ENCODE measurements around the gene FBXL2.
A peak's percentile ranks its signal among the peaks of the same experiment; 100 is the strongest.

FBXL2 gene, protein sequence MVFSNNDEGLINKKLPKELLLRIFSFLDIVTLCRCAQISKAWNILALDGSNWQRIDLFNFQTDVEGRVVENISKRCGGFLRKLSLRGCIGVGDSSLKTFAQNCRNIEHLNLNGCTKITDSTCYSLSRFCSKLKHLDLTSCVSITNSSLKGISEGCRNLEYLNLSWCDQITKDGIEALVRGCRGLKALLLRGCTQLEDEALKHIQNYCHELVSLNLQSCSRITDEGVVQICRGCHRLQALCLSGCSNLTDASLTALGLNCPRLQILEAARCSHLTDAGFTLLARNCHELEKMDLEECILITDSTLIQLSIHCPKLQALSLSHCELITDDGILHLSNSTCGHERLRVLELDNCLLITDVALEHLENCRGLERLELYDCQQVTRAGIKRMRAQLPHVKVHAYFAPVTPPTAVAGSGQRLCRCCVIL

DNA sequence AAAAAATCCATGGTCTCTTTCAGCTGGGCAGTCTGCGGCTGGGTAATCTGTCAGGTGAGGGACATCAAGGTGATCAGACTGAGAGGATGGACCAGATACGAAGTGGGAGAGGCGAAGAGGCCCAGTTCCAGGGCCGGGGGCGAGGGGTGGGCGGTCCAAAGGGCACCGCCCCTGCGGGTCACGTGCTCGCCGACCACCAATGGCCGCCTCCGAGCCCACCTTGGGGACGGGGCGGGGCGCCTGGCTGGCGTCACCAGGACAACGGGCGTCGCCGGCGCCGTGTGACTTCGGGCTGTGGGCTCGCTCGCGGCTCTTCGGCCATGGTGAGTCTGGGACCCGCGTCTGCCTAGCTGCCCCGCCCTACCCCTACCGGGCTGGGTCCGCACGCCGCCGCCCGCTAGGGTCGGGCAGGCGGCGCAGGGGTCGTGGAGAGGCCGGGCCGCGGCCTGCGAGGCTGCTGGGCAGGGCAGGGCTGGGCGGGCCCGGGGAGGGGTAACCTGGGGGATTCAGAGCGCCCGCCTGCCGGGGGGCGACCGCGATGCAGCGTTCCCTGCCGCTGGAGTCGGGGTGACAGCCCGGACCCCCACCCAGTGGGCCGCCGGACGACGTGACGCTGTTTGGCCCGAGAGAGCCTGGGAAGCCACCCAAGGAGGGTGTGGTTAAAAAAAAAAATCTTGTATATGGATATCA, at the start of gene FBXL2:
Gene FBXL2, plus strand, starts transcription at position 250 of the 690 bp plus-strand sequence. Its CDS starts 71 bp downstream, at position 321.
- Mint-ChIP-seq H3K27ac (no peak within 1 kb of the TSS), H3K4me1 (ENCODE audit: low read depth) (peaks cover 1% of the 10 kb centered on the region), H3K27me3 (ENCODE audit: low read depth) (peaks cover 39% of the 10 kb centered on the region), H3K9me3 (no peaks in the 10 kb centered on the region), H3K4me3 (peak within 1 kb of the TSS; percentile 49), H3K36me3 (ENCODE audit: low read depth) (no peaks in the 10 kb centered on the region)

DNA sequence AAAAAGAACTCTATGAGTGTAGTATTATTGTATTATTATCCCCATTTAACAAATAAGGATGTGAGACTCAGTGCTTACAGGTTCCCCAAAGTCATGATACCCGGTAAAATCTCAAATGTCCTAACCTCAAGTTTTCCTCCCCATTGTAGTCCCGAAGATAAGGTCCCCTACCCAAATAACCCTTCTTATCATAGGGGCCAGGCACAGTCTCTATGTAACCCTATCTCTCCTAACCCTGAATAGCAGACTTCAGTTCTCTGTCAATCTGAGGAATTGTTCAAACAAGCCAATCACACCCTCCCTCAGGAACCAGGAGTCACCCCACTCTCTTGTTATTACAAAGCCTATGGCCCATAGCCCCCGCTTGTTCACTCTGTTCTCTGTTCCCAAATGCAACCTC, 48.2 kb upstream of the FBXL2 start:
- Mint-ChIP-seq H3K4me3 (no peak overlapping the region), H3K36me3 (ENCODE audit: low read depth) (no peaks in the 10 kb centered on the region), H3K27me3 (ENCODE audit: low read depth) (no peaks in the 10 kb centered on the region), H3K4me1 (ENCODE audit: low read depth) (no peaks in the 10 kb centered on the region), H3K9me3 (no peaks in the 10 kb centered on the region), H3K27ac (no peak overlapping the region)

DNA sequence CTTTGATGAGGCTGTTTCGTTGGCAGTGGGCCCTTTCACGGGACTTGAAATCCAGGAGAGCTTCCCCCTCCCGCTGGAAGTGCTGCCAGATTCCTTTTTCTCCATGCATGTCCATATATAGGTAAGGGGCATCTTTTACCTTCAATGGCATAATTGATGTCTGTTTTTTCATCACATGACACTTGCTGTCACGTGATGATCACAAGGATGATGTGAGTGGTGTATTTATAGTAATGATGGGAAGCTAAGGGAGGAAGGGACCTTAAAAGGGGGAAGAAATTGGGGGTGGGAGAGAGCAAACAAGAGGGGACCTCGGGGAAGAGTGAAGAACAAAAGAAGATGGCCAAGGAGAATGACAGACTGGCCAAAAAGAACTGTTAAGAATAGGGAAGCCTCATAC, 47.3 kb upstream of the FBXL2 start:
- H3K4me1 Mint-ChIP-seq (ENCODE audit: low read depth) = no peaks in the 10 kb centered on the region
- no peak overlapping the region for H3K27ac Mint-ChIP-seq
- H3K4me3 Mint-ChIP-seq = no peak overlapping the region

DNA sequence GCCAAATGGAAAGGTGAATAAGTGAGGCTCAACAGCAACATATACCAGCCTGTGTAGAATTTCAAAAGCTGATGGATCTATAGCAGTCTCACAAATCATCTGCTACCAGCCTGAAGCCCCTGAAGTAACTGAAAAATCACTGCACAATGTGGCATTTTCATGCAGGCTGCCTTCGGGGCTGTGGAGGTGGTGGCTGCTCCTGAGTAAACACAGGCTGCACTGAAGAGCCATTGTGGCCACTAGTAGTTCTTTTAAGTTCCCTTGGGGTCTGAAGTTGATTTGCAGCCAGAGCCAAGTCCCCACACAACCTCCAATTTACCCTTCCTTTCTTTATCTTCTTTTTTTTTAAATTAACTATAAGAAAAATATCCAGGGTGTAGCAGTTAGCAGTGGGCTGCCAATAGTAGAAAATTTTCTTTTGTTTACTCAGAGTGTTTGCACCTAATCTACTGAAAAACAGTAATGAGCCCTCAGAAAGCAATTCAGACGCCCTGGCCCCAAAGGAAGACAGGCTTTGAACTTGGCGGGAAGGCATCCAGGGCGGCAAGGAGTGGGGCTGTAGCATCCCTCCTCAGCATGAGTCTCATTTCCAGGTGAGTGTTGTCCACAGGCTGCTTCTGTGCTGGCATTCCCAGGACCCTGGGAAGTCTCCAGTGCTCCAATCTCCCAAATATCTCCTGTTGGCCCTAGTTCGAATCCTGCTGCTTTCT, 45.3 kb upstream of the FBXL2 start:
- H3K4me1 Mint-ChIP-seq (ENCODE audit: low read depth) = no peaks in the 10 kb centered on the region

More for the DNA sequence above, 47.3 kb upstream of the FBXL2 start:
- Mint-ChIP-seq H3K9me3 (no peaks in the 10 kb centered on the region), H3K36me3 (ENCODE audit: low read depth) (no peaks in the 10 kb centered on the region), H3K27me3 (ENCODE audit: low read depth) (no peaks in the 10 kb centered on the region)

DNA sequence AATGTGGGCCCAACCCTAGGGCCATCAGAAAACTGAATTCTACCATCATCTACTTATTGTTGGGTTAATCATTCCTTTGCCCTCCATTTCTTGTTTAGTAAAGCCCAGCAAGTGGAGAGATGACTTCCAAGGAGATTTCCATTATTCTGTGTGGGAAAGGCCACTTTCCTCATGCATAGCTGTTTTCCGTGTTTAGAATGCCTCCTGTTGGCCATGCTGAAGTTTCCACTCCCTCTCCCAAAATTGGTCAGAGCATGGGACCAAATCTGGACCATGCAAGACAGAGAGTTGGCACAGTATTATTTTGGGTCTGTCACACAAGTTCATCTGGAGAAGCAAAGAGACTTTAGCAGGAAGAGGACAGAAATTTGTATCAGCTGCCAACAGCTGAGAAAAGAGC, 43.4 kb upstream of the FBXL2 start:
- Mint-ChIP-seq H3K27ac (no peak overlapping the region), H3K36me3 (ENCODE audit: low read depth) (no peaks in the 10 kb centered on the region), H3K4me1 (ENCODE audit: low read depth) (no peaks in the 10 kb centered on the region), H3K27me3 (ENCODE audit: low read depth) (no peaks in the 10 kb centered on the region), H3K9me3 (no peaks in the 10 kb centered on the region), H3K4me3 (no peak overlapping the region)

More for the DNA sequence above, 45.3 kb upstream of the FBXL2 start:
- H3K36me3 Mint-ChIP-seq (ENCODE audit: low read depth) = no peaks in the 10 kb centered on the region
- H3K27ac Mint-ChIP-seq = no peak overlapping the region
- no peaks in the 10 kb centered on the region for H3K9me3 Mint-ChIP-seq
- H3K27me3 Mint-ChIP-seq (ENCODE audit: low read depth) = no peaks in the 10 kb centered on the region
- no peak overlapping the region for H3K4me3 Mint-ChIP-seq

DNA sequence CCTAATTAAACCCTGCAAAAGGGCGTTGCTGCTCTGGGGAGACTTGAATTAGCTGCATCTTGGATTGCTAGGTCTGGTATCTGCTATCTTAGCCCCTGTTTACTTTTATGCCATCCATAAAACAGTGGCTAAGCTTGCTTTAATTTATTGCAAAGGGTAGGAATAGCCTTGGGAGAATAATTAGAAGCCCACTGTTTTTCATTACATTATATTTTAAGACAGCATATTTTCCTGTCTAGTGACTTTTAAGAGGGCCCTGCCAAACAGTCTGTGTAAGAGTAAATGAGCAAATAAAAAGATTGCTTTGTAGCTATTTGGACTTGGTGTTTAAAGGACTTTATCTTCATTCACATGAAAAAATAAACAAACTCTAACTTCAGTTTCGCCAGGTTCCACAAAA, 41.2 kb upstream of the FBXL2 start:
- Mint-ChIP-seq H3K9me3 (no peaks in the 10 kb centered on the region), H3K27ac (no peak overlapping the region), H3K4me3 (no peak overlapping the region), H3K36me3 (ENCODE audit: low read depth) (no peaks in the 10 kb centered on the region), H3K27me3 (ENCODE audit: low read depth) (peaks cover 15% of the 10 kb centered on the region), H3K4me1 (ENCODE audit: low read depth) (no peaks in the 10 kb centered on the region)

DNA sequence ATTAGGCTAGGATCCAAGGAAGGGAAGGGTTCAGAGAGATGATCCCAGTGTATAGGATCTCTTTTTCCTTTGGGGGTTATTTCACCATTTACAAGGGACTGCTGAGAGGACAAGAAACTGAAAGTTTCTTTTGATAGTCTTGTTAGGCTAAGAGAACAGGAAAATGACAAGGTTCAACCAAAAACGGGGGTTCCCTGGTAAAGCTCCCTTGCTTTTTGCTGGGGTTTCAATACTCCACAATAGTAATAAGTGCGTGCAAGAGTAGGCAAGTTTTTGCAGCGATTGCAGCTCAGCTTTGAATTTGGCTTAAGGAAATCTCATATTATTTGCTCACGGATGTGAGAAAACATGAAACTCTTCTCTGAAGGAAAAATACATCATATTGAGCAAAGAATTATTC, 39.8 kb upstream of the FBXL2 start:
- Mint-ChIP-seq H3K36me3 (ENCODE audit: low read depth) (no peaks in the 10 kb centered on the region), H3K4me1 (ENCODE audit: low read depth) (no peaks in the 10 kb centered on the region), H3K27me3 (ENCODE audit: low read depth) (peaks cover 24% of the 10 kb centered on the region), H3K9me3 (no peaks in the 10 kb centered on the region), H3K27ac (no peak overlapping the region), H3K4me3 (no peak overlapping the region)

DNA sequence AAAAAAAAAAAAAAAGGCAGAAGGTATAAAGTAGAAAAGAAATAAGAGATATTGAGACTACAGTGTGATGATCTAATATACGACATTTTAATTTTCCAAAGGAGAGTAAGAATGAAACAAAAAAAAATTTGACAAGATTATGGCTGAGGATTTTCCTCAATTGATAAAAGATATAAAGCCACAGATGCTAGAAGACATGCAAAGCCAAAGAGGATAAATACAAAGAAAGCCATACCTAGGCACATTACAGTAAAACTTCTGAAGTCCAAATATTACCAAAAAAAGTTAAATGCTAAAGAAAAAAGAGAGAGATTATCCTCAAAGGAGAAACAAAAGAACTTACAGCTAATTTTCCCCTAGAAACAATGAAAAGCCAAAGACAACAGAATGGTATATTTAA, 38.3 kb upstream of the FBXL2 start:
- no peaks in the 10 kb centered on the region for H3K36me3 Mint-ChIP-seq (ENCODE audit: low read depth)
- no peak overlapping the region for H3K4me3 Mint-ChIP-seq
- H3K9me3 Mint-ChIP-seq = no peaks in the 10 kb centered on the region
- no peak overlapping the region for H3K27ac Mint-ChIP-seq
- peaks cover 38% of the 10 kb centered on the region for H3K27me3 Mint-ChIP-seq (ENCODE audit: low read depth)
- H3K4me1 Mint-ChIP-seq (ENCODE audit: low read depth) = no peaks in the 10 kb centered on the region

DNA sequence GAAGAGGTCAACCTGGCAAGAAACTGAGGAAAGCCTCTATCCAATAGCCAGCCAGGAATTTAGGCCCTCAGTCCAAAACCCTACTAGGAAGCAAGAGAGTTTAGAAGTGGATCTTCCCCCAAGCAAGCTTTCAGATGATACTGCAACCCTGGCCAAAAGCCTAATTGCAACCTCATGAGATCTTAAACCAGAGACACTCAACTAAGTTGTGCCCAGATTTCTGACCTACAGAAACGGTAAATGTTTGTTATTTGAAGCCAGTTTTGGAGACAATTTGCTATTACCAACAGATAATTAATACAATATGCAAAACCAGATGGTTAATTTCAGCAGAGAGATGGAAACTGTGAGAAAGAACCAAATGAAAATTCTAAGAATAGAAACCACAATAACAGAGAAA, 37.0 kb upstream of the FBXL2 start:
- Mint-ChIP-seq H3K36me3 (ENCODE audit: low read depth) (no peaks in the 10 kb centered on the region), H3K4me1 (ENCODE audit: low read depth) (no peaks in the 10 kb centered on the region), H3K9me3 (no peaks in the 10 kb centered on the region), H3K4me3 (no peak overlapping the region), H3K27me3 (ENCODE audit: low read depth) (peaks cover 39% of the 10 kb centered on the region), H3K27ac (no peak overlapping the region)

DNA sequence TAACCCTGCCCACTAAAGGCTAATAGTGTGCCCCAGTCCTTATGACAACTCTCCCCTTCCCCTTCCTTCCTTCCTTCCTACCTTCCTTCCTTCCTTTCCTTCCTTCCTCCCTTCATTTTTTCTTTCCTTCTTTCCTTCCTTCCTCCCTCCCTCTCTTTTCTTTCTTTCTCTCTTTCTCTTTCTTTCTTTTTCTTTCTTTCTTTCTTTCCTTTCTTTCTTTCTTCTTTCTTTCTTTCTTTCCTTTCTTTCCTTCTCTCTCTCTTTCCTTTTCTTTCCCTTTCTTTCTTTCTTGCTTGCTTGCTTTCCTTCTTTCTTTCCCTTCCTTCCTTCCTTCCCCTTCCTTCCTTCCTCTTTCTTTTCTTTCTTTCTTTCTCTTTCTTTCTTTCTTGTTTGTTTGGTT, 30.5 kb upstream of the FBXL2 start:
- H3K36me3 Mint-ChIP-seq (ENCODE audit: low read depth) = no peaks in the 10 kb centered on the region
- peaks cover 32% of the 10 kb centered on the region for H3K27me3 Mint-ChIP-seq (ENCODE audit: low read depth)
- H3K9me3 Mint-ChIP-seq = no peaks in the 10 kb centered on the region
- no peak overlapping the region for H3K27ac Mint-ChIP-seq
- no peak overlapping the region for H3K4me3 Mint-ChIP-seq
- H3K4me1 Mint-ChIP-seq (ENCODE audit: low read depth) = no peaks in the 10 kb centered on the region

DNA sequence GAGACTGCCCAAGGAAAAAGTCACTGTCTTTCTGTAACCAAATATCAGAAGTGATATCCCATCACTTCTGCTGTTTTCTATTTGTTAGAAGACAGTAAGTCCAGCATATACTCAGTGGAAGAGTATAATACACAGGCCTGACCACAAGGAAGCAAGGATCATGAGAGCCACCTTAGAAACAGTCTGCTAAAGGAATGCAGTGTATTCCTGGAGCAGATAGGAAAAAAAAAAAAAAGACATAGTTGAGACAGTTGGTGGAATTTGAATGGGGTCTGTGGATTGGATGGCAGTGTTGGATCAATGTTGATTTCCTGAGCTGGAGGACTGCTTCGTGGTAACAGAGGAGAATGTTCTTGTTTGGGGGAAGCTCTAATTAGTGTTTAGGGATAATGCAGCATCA, 26.5 kb upstream of the FBXL2 start:
- H3K27ac Mint-ChIP-seq = no peak overlapping the region
- H3K4me3 Mint-ChIP-seq = no peak overlapping the region
- no peaks in the 10 kb centered on the region for H3K36me3 Mint-ChIP-seq (ENCODE audit: low read depth)
- no peaks in the 10 kb centered on the region for H3K4me1 Mint-ChIP-seq (ENCODE audit: low read depth)
- H3K27me3 Mint-ChIP-seq (ENCODE audit: low read depth) = peaks cover 15% of the 10 kb centered on the region
- no peaks in the 10 kb centered on the region for H3K9me3 Mint-ChIP-seq

DNA sequence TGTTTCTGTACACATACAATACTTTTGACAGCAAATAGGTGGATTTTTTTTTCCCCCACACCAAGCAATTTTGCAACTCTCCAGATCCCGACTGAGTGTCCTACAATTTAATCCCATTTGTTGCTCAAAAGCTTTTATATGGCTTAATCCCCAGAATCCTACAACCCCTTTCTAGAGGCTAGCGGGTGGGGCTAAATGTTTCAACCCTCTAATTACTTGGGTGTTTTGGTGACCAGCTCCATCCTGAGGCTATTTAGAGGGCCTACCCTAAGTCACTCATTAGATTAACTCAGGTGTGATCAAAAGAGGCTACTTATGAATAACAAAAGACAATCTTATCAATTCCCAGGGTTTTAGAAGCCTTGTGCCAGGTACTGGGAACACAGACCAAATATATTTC, 21.0 kb upstream of the FBXL2 start:
- Mint-ChIP-seq H3K9me3 (no peaks in the 10 kb centered on the region), H3K4me3 (no peak overlapping the region), H3K4me1 (ENCODE audit: low read depth) (no peaks in the 10 kb centered on the region), H3K36me3 (ENCODE audit: low read depth) (no peaks in the 10 kb centered on the region), H3K27me3 (ENCODE audit: low read depth) (peaks cover 6% of the 10 kb centered on the region), H3K27ac (no peak overlapping the region)

DNA sequence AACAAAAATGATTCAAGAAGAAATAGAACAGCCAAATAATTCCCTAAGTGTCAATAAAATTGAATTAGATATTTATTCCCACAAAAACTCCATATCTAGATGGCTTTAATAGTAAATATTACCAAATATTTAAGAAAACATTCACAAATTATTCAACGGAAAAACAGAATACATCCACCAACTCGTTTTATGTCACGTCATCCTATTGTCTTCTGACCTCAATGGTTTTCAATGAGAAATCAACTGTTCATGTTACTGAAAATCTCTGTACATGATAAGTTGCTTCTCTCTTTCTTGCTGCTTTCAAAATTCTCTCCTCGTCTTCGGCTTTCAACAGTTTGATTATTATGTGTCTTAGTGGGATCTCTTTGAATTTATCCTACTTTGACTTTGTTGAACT, 17.1 kb upstream of the FBXL2 start:
- no peak overlapping the region for H3K27ac Mint-ChIP-seq
- H3K27me3 Mint-ChIP-seq (ENCODE audit: low read depth) = peaks cover 17% of the 10 kb centered on the region
- H3K4me1 Mint-ChIP-seq (ENCODE audit: low read depth) = no peaks in the 10 kb centered on the region
- no peak overlapping the region for H3K4me3 Mint-ChIP-seq
- H3K9me3 Mint-ChIP-seq = no peaks in the 10 kb centered on the region
- no peaks in the 10 kb centered on the region for H3K36me3 Mint-ChIP-seq (ENCODE audit: low read depth)

DNA sequence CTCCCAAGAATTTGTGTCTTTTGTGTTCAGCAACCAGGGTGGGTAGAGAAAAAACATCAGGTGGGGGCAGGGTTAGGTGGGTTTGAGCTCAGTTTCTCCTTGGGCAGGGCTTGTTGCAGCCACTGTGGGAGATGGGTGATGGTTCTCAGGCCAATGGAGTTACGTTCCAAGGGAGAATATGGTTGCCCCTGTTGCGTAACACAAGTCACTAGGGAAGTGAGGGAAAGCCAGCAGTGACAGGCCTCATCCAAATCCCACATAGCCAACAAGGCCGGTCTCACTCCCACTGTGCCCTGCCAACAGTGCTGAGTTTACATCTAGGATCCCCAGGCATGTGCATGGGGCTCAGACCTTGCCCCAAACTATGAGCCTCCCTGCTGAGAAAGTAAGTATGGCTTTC, 7.9 kb upstream of the FBXL2 start:
- H3K27me3 Mint-ChIP-seq (ENCODE audit: low read depth) = peaks cover 5% of the 10 kb centered on the region
- H3K36me3 Mint-ChIP-seq (ENCODE audit: low read depth) = no peaks in the 10 kb centered on the region
- no peaks in the 10 kb centered on the region for H3K9me3 Mint-ChIP-seq
- H3K27ac Mint-ChIP-seq = no peak overlapping the region
- H3K4me1 Mint-ChIP-seq (ENCODE audit: low read depth) = no peaks in the 10 kb centered on the region
- H3K4me3 Mint-ChIP-seq = no peak overlapping the region

DNA sequence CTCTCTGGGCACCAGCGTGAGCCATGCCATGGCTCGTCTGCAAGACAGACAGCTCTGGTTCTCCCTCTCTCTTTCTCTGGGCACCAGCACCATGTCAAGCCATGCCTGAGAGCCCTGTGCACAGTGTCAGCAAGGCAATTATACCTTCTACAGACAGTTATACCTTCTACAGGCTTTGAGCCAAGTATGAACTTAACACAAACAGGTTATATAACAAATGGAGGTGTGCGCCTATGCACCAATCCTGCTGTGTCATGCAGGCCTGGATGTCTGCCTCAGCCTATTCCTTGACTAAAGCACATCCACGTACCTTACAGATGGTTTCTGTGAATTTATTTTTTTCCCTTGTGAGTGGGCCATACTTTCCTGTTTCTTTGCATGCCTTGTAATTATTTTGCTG, 5.9 kb upstream of the FBXL2 start:
- no peak overlapping the region for H3K27ac Mint-ChIP-seq

More for the DNA sequence above, 5.9 kb upstream of the FBXL2 start:
- Mint-ChIP-seq H3K4me1 (ENCODE audit: low read depth) (no peaks in the 10 kb centered on the region), H3K27me3 (ENCODE audit: low read depth) (peaks cover 8% of the 10 kb centered on the region), H3K9me3 (no peaks in the 10 kb centered on the region), H3K36me3 (ENCODE audit: low read depth) (no peaks in the 10 kb centered on the region), H3K4me3 (no peak overlapping the region)
